Measurements from ENCODE around the gene KCND3.

Gene KCND3

GRCh38 chr1:111851552-111851951 is 137.9 kb downstream of the KCND3 start:
- no peak for DNase-seq (ENCODE audit: low read depth in 3 of 3, low spot score in 1 of 3)

GRCh38 chr1:111850109-111850508 is 139.4 kb downstream of the KCND3 start:
- no peak for DNase-seq (ENCODE audit: low read depth in 3 of 3, low spot score in 1 of 3)

GRCh38 chr1:111848852-111849545 is 140.5 kb downstream of the KCND3 start:
- no peak for DNase-seq (ENCODE audit: low read depth in 3 of 3, low spot score in 1 of 3)

GRCh38 chr1:111847466-111847865 is 142.0 kb downstream of the KCND3 start:
- DNase-seq (ENCODE audit: low read depth in 3 of 3, low spot score in 1 of 3), result no peak

- DNase-seq (ENCODE audit: low read depth in 3 of 3, low spot score in 1 of 3), result no peak
Observed at GRCh38 chr1:111846842-111847241, 142.6 kb downstream of the KCND3 start.

GRCh38 chr1:111843177-111843576 is 146.3 kb downstream of the KCND3 start:
- DNase-seq (ENCODE audit: low read depth in 3 of 3, low spot score in 1 of 3), result no peak

GRCh38 chr1:111842411-111842810 is 147.1 kb downstream of the KCND3 start:
- DNase-seq (ENCODE audit: low read depth in 3 of 3, low spot score in 1 of 3), result no peak

GRCh38 chr1:111841746-111842145 is 147.7 kb downstream of the KCND3 start:
- DNase-seq (ENCODE audit: low read depth in 3 of 3, low spot score in 1 of 3), result no peak

- DNase-seq (ENCODE audit: low read depth in 3 of 3, low spot score in 1 of 3), result no peak
Observed at GRCh38 chr1:111841189-111841588, 148.3 kb downstream of the KCND3 start.

- DNase-seq (ENCODE audit: low read depth in 3 of 3, low spot score in 1 of 3), result no peak
Observed at GRCh38 chr1:111837393-111837792, 152.1 kb downstream of the KCND3 start.

- no peak for DNase-seq (ENCODE audit: low read depth in 3 of 3, low spot score in 1 of 3)
Observed at GRCh38 chr1:111836111-111836510, 153.4 kb downstream of the KCND3 start.

GRCh38 chr1:111835514-111835913 is 154.0 kb downstream of the KCND3 start:
- DNase-seq (ENCODE audit: low read depth in 3 of 3, low spot score in 1 of 3), result no peak

GRCh38 chr1:111834956-111835355 is 154.5 kb downstream of the KCND3 start:
- DNase-seq (ENCODE audit: low read depth in 3 of 3, low spot score in 1 of 3), result no peak

GRCh38 chr1:111833334-111833733 is 156.1 kb downstream of the KCND3 start:
- DNase-seq (ENCODE audit: low read depth in 3 of 3, low spot score in 1 of 3), result no peak

- no peak for DNase-seq (ENCODE audit: low read depth in 3 of 3, low spot score in 1 of 3)
Observed at GRCh38 chr1:111832521-111833155, 156.8 kb downstream of the KCND3 start.

- no peak for DNase-seq (ENCODE audit: low read depth in 3 of 3, low spot score in 1 of 3)
Observed at GRCh38 chr1:111831153-111831552, 158.3 kb downstream of the KCND3 start.

GRCh38 chr1:111827946-111828345 is 161.5 kb downstream of the KCND3 start:
- no peak for DNase-seq (ENCODE audit: low read depth in 3 of 3, low spot score in 1 of 3)

GRCh38 chr1:111826278-111826677 is 163.2 kb downstream of the KCND3 start:
- DNase-seq (ENCODE audit: low read depth in 3 of 3, low spot score in 1 of 3), result no peak

- DNase-seq (ENCODE audit: low read depth in 3 of 3, low spot score in 1 of 3), result no peak
Observed at GRCh38 chr1:111825217-111825616, 164.3 kb downstream of the KCND3 start.

- DNase-seq (ENCODE audit: low read depth in 3 of 3, low spot score in 1 of 3), result no peak
Observed at GRCh38 chr1:111822138-111822537, 167.3 kb downstream of the KCND3 start.

- no peak for DNase-seq (ENCODE audit: low read depth in 3 of 3, low spot score in 1 of 3)
Observed at GRCh38 chr1:111821121-111821745, 168.2 kb downstream of the KCND3 start.

GRCh38 chr1:111819566-111820263 is 169.8 kb downstream of the KCND3 start:
- DNase-seq (ENCODE audit: low read depth in 3 of 3, low spot score in 1 of 3), result no peak

Data from stimulated activated CD4-positive, alpha-beta T cell treated with anti-CD3 and anti-CD28 coated beads, TNF-alpha, amount 100 ng/mL, for 1 hour (primary cell).